BJ (cell line): Measurements from ENCODE around the gene ARHGAP23. TPM values are rescaled to one million over a fixed set of nuclear protein-coding genes. Genes with fewer than 3 reads are reported as not detected.
"Not testable (repeated sequence)": the region's sequence is repeated elsewhere in the genome, so short reads cannot be mapped to it uniquely, and the experiment has no call there.

Experiments
- CTCF ChIA-PET: fragments of 350-600 bp; formaldehyde crosslinking; extraction: SDS; loops from one replicate; lab custom pipeline; 2021; ENCODE audit warnings: antibody characterized with exemption, inconsistent platforms; lab: Yijun Ruan, JAX
- POLR2A ChIA-PET: fragments of 300-600 bp; sonication (Branson Sonifier 250); formaldehyde crosslinking; extraction: SDS; loops from one replicate; lab custom pipeline; 2021; ENCODE audit warnings: antibody characterized with exemption; lab: Charles Lee
- DNase-seq: peaks from one replicate; pipeline ENCODE4 v3.0.0-alpha.2; 2011; ENCODE audit warnings: low read depth
- H3K27me3 ChIP-seq: 2 replicates; pipeline ENCODE4 v1.6.0; 2011; ENCODE audit warnings: low read length; ENCODE audit not compliant: control insufficient read depth, insufficient read depth
- H3K36me3 ChIP-seq: 2 replicates; pipeline ENCODE4 v1.5.1; 2011; ENCODE audit warnings: low read length; ENCODE audit not compliant: control insufficient read depth, insufficient read depth
- H3K4me3 ChIP-seq: 2 replicates; pipeline ENCODE4 v1.5.1; 2011; ENCODE audit warnings: low read depth, mild to moderate bottlenecking, control low read depth, low read length
- polyA plus RNA-seq: library from polyadenylated mRNA; depleted of rRNA; stranded (reverse); fragments of >200 nt; gene quantifications from 2 replicates; pipeline ENCODE4 v1.2.3, GENCODE V29; 2011
- TF ChIP-seq, protein P1 (sequence below): IDR thresholded peaks from 2 replicates; pipeline ENCODE4 v1.5.1; 2011; ENCODE audit warnings: low read depth, mild to moderate bottlenecking, control low read depth, inconsistent platforms, low read length, moderate library complexity; ENCODE audit not compliant: insufficient read depth

The ARHGAP23 gene
- polyA plus RNA-seq, 1 experiment, result 17.2 TPM

DNA sequence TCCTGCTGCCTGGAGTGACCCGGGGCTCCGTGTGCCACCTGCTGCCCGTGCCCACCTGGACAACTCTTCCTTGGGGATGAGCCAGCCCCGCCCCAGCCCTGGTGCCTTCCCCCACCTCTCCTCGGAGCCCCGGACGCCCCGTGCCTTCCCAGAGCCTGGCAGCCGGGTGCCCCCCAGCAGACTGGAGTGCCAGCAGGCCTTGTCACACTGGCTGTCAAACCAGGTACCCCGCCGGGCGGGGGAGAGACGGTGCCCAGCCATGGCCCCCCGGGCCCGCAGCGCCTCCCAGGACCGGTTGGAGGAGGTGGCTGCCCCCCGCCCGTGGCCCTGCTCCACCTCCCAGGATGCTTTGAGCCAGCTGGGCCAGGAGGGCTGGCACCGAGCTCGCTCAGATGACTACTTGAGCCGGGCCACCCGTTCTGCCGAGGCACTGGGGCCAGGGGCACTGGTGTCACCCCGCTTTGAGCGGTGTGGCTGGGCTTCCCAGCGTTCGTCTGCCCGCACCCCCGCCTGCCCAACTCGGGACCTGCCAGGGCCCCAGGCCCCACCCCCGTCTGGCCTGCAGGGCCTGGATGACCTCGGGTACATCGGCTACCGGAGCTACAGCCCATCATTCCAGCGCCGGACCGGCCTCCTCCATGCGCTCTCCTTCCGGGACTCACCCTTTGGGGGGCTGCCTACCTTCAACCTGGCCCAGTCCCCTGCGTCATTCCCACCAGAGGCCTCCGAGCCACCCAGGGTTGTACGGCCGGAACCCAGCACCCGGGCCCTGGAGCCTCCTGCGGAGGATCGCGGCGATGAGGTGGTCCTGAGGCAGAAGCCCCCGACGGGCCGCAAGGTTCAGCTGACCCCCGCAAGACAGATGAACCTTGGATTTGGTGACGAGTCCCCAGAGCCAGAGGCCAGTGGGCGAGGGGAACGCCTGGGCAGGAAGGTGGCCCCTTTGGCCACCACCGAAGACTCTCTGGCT, 38.4 kb downstream of the ARHGAP23 start:
- Histone ChIP-seq H3K27me3 (no peaks in the 10 kb centered on the region), H3K4me3 (no peak overlapping the region; the same call in 1 of the 2 replicates), H3K36me3 (peaks cover 38% of the 10 kb centered on the region)
- TF ChIP-seq, protein P1, sequence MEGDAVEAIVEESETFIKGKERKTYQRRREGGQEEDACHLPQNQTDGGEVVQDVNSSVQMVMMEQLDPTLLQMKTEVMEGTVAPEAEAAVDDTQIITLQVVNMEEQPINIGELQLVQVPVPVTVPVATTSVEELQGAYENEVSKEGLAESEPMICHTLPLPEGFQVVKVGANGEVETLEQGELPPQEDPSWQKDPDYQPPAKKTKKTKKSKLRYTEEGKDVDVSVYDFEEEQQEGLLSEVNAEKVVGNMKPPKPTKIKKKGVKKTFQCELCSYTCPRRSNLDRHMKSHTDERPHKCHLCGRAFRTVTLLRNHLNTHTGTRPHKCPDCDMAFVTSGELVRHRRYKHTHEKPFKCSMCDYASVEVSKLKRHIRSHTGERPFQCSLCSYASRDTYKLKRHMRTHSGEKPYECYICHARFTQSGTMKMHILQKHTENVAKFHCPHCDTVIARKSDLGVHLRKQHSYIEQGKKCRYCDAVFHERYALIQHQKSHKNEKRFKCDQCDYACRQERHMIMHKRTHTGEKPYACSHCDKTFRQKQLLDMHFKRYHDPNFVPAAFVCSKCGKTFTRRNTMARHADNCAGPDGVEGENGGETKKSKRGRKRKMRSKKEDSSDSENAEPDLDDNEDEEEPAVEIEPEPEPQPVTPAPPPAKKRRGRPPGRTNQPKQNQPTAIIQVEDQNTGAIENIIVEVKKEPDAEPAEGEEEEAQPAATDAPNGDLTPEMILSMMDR, result no peak
- DNase-seq, result no peak
- POLR2A ChIA-PET, result no interaction called here
- CTCF ChIA-PET, result interaction anchor here (0.9 to 3.3 kb wide), 2 partner anchors 11 to 51 kb away, joined by 3 to 17 read pairs; no protein-coding TSS in a partner anchor

DNA sequence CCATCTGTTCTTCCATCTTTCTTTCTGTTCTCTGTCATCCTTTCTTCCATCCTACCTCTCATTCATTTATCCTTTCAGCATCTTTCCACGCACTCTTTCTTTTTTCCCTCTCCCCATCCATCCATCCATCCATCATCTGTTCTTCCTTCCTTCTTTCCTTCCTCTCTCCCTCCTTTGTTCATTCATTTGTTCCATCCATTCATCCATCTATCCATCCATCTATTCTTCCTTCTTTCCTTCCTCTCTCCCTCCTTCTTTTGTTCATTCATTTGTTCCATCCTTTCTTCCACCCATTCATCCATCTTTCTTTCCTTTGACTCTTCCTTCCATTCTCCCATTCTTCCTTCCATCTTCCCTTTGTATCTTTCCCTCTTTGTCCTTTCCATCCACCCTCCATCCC, 39.2 kb downstream of the ARHGAP23 start:
- Histone ChIP-seq H3K27me3 (no peaks in the 10 kb centered on the region), H3K4me3 (no peak overlapping the region), H3K36me3 (peaks cover 40% of the 10 kb centered on the region)
- ChIA-PET CTCF (no interaction called here), POLR2A (no interaction called here)
- TF ChIP-seq, protein P1, result no peak
- DNase-seq, result no peak

DNA sequence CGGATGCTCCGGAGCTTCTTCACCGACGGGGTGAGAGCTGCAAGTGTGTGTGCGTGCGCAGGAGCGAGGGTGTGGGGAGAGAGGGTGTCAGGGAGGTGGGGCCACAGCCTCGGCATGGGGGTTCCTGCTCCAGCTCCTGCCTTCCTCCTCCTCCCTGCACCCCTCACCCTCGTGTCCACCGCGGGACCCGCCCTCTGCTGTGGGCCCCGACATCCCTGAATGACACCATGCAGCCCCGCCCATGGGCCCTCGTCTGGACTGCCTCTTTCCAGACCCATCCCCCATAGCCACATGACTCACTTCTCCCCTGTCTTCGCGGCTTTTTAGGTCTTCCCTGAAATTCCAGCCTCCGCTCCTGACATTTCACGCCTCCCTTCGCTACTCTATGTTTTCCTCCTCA, 41.6 kb downstream of the ARHGAP23 start:
- Histone ChIP-seq H3K4me3 (no peak overlapping the region), H3K36me3 (peaks cover 42% of the 10 kb centered on the region), H3K27me3 (no peaks in the 10 kb centered on the region)
- no peak for DNase-seq
- CTCF ChIA-PET, result interaction anchor here (1.3 kb wide), 1 partner anchor 18 kb away, joined by 3 read pairs; no protein-coding TSS in a partner anchor
- POLR2A ChIA-PET, result no interaction called here
- TF ChIP-seq, protein P1, result no peak

DNA sequence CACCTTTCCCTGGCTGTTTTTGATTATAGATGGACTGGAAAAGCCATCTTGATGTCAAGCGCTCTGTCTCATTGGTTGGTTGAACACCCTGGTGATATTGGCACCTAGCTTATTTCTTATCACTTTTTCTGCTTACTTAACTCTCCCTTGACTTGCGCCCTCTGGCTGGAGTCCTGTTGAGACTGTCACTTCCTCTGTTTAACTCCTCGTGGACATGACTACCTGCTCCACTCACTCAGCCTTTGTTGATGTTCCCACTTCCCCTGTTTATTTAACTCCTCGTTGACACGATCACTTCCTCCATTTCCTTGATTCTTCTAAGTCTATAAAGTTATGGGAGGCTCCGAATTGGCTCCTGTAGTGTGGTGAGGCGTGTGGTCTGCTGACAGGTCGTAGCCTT, 43.0 kb downstream of the ARHGAP23 start:
- H3K27me3 ChIP-seq, DNase-seq, H3K4me3 ChIP-seq, CTCF ChIA-PET, POLR2A ChIA-PET: not testable (repeated sequence)
- peaks cover 47% of the 10 kb centered on the region for H3K36me3 ChIP-seq

DNA sequence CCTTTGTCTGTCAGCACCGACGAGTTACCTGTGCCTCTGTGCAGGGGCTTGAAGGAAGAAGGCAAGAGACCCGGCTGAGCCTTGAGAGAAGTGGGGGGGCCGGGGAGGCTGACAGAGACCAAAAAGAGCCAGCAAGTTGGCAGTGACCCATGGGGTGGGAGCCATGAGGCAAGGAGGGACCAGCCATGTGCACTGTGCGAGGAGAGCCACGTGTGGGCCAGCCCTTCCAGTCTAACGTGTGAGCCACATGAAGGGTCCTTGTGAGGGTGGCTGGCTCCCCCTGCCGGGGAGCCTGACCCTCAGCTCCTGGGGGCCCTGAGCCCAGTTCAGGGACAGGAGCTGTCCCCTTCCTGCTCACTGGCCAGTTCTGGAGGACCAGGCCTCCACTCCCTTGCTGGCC, 46.4 kb downstream of the ARHGAP23 start:
- DNase-seq, POLR2A ChIA-PET, H3K27me3 ChIP-seq, H3K4me3 ChIP-seq: not testable (repeated sequence)
- TF ChIP-seq, protein P1, result peak; percentile 43
- CTCF ChIA-PET, result interaction anchor here (1.1 to 1.8 kb wide), 3 partner anchors 31 to 53 kb away, joined by 3 to 7 read pairs (median 6); no protein-coding TSS in a partner anchor
- H3K36me3 ChIP-seq, result peaks cover 46% of the 10 kb centered on the region
